Glomerular visceral epithelial cell (primary cell): Measurements from ENCODE around the gene CFAP65.

Experiments used
- DNase-seq: peaks from one replicate; pipeline ENCODE4 v3.0.0-alpha.2; 2016; ENCODE audit errors: extremely low spot score

Gene CFAP65

DNA sequence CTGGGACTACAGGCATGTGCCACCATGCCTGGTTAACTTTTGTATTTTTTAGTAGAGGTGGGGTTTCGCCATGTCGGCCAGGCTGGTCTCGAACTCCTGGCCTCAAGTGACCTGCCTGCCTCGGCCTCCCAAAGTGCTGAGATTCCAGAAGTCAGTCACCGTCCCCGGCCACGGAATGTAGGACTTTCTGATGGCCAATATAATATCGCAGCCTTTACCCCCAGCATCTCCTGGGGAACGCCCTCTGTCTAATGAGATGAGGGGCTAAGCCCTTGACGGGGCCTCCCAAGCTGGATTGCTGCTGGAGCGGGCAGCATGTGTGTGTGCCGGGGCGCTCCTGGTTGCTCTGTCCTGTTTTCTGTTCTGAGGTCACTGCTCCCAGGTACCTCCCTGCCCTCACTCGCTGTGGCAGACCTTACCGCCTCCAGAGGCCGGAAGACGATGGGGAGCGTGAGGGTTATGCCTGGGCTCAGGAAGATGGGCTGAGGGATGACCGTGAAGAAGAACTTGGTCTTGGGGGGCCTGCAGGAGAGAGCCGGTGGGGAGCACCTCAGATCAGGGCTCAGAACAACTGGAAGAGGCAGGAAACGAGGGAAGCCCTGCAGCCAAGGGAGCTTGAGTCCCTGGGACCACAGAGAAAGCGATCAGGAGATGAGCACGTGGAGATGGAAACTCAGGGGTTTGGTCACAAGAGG is 9.1 kb downstream of the CFAP65 start:
- no peak for DNase-seq

DNA sequence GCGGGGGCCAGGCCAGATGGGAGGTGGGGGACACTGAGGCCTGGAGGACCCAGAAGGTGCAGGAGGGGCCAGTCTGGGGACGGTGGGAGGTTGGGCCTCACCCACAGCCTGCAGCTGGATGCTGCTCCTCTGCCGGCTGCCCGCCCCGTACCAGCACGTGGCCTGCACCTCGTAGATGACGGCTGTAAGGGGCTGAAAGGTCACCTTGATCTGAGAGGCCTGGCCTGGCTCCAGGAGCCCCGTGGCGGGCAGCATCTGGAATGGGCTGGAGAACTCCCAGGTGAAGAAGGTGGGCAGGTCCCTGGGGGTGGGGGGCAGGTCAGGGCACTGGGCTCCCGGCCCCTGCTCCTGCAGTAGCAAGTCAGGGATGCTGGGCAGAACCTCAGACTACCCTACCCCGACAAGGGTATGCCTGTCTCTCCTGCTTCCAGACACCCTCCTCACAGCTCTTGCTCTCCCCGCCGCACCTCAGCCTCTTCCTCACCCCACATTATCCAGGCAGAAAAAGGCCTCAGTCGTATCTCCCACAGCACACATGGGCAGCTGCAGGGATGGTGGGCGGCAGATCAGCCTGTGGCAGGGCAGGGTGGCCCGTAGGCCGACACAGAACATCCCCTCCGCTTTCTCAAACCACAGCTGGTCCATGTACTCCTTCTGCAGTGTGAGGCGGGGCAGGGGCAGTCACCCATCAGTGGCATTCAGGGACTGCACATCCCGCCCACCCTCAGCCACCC is 10.1 kb downstream of the CFAP65 start:
- DNase-seq: no peak

DNA sequence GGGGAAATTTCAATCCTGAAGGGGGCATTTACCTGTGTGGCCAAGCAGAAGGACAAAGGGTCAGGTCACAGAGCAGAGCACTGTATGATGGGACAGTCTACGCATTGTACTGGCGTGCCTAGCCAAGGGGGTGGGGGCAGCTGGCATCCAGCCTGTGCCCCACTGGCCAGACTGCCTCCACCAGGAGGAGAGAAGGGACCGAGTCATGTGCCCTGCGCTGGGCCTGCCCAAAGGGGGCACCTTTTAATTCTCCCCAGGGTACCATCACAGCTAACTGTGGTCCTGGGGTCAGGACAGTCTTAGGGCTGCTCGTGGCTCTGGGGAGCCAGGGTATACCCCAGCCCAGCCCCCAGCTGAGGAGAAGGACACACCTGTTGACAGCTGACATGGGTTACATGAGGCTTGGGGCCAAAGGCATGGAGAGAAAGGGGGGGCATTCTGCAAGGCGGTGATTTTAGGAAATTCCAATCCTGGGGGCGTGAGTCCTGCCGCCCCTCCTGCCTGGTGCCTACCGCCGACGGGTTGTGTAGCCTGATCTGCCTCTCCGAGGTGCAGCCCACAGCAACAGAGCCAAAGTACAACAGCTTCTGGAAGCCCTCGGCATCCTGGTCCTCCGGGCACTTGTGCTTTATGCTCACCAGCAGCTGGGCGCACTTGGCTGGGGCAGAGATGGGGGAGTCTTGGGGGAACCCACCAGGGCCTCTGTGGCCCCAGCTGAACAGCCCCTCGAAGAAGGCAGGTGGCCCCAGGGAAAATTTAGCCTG is 11.0 kb downstream of the CFAP65 start:
- DNase-seq: no peak

DNA sequence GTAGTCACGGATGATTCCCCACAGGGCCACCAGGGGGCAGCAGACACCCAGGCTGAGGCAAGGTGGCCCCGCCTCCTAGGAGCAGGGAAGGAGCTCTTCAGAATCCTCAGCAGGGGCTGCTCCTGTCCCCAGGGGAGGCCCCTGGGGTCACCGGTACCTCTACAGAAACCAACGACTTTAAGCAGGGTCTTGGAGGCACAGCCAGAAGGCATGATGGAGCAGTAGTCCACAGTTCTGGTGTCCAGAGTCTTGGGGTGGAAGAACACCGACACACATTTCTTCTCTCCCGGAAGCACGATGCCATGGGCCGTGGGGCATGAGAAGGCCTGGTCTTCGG is 11.5 kb downstream of the CFAP65 start:
- DNase-seq: peak; percentile 78

DNA sequence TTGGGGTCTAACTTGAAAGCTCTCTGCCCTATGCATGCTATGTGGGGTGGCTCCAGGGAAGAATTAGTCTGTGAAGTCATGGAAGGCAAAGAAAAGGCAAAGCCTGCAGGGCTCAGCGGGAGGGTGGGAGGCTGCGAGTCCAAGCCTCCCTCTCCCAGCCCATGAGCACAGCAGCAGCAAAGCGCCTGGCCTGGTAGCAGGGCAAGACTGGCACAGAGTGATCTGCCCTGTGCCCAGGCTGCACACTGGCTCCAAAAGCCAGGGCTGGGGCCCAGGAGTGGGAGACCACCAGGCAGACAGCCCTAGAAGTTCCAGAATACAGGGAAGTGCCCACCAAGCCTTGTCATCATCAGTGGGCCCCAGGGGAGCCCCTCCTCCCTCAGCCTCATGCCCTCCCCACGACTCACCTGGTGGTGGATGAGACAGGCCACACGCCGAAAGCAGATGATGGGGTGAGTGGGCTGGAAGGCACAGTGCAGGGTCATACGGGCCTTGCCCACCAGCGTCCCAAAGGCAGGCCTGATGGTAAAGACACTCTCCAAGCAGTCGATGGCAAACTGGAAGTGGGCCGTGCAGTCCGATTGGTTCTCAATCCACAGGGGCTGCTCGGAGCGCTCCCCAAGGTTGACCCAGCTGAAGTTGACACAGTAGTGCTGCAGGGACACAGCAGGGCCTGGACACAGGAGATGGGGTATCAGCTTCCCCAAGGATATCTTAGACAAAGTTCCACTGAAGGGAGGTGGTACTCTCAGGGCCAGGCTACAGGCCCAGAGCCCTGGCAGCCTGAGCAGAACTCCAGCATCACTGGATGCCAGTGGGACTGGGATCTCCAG is 12.1 kb downstream of the CFAP65 start:
- DNase-seq: no peak

DNA sequence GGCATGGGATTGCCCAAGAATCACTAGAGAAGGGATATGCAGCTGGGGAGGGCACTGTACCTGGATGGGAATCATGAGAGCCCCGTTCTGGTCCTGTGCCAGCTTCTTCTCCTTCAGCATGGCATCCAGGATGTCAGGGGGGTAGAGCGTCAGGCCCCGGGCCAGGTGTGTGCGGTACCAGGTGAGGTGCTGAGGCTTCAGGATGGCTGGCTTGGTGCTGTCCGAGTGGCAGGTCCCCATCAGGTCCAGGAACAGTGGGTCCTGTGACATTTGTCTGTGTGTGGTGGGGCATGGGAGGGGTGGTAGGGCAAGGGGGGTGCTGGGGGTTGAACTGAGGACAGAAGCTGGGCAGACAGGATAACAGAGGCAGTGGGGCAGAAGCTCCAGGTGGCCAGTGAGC is 13.2 kb downstream of the CFAP65 start:
- DNase-seq: no peak

DNA sequence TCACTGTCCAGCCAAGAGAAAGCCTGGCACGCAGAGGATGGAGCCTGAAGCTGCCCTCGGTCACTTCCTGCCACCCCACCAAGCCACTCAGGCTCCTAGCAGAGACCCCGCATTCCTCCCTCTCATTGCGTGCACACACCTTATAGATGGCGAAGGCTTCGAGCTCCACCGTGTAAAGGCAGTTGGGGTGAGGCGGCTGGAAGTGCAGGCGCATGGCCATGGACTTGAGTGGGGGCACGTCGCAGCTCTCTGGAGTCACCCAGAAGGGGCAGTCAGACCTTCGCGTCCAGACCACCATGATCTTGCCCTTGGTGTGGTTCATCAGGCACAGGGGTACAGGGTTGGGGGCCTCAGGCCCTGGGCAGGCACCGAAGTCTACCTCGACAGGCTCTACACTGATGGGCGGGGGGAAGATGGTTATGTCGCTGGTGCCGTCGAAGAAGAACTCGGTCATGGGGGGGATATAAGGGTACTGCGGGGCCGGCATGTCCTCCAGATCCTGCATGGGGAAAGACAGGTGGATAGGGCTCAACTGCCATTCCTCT is 13.7 kb downstream of the CFAP65 start:
- no peak for DNase-seq

DNA sequence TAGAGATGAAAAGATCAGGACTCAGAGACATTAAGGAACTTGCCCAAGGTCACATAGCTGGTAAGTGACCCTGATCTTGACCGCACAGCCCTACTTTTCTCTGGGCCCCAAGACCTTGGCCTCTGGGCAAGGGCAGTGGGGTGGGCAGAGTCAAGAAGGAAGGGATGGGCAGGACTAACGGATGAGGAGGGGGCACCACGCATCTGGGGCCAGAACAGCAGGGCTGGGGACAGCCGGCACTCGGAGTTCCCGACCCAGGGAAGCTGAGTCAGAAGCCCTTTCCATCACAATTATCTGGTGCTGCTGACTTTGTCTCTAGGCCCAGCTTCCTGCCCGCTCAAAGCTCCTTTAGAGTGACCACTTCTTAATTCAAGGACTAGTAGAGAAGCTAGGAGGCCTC is 14.4 kb downstream of the CFAP65 start:
- no peak for DNase-seq

DNA sequence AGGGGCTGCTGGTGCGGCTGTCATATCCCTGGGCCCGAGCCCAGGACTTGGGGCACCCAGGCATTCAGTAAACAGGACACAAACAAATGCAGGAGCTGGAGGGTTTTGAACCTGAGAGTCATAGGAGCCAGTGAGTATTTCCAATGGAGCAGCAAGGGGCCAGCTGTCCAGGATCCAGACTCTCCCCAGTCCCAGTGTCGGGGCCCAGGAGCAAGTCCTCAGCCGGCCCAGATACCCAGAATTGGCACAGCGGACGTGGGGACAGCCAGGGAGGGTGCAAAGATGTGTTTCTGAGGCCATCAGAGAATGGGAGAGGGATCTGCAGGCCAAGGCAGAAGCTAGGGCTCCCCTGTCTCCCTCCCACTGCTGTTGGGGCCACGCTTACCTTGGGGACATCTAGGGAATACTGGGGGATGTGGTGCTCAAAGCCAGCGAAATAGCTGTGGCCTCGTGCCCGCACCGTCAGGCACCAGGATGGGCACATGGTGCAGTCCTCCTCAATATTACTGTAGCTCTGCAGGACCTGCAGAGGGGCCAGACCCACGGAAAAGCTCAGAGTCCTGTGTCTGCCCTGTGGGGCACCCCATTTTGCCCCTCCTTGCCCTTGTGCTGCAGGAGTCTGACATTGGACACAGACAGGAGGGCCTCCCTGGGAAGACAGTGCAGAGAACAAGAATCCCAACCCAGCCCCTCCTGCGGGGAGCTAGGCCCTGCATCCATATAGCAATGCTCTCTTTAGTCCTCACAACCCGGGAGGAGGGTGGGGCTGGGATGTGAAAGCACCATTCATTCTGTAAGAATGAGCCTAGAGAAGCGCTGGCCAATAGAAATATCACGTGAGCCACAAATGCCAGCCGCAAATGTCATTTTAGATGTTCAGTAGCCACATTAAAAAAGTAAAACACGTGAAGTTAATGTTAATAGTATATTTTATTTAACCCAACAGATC is 15.4 kb downstream of the CFAP65 start:
- DNase-seq: no peak

DNA sequence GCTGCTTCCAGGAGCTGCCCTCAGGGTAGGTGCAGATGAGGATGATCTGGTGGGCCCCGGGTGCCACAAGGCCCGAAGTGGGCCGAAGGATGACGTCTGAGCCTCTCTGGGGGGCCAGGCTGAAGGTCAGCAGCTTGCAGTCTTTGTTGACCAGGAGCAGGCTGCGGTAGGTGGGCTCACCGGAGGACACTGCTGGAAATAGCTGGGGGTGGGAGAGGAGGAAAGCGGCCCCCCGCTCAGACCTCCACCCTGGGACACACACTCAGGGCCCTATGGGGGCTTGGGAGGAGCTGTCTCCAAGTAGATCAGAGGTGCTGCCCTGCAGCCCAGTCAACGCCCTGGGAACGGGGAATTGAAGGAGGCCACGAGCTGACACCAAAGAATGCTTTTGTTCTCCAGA is 17.3 kb downstream of the CFAP65 start:
- no peak for DNase-seq

DNA sequence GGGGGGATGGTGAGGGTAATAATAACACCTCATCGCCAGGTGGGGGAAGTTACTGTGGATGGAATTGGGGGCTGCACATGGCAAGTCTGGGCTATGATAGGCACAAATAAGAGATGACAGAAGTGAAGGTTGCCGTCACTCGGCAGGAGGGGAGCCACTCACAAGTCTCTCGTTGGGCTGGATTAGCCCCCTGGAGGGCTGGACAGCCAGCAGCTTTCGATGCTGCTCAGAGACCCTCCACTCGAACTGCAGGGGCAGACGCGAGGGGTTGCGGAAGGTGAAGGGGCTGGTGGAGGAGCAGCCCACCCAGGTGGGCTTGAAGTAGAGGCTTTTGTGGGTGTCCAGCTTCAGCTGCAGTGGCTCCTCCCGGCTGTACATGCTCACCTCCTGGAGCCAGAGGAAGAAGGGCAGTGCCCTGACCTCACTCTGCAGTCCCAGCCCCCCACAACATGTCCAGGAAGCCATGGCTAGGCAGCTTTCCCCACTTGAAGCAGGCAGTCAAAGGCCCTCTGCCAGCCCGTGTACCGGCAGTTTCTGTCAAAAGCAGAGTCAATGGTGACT is 18.2 kb downstream of the CFAP65 start:
- no peak for DNase-seq

DNA sequence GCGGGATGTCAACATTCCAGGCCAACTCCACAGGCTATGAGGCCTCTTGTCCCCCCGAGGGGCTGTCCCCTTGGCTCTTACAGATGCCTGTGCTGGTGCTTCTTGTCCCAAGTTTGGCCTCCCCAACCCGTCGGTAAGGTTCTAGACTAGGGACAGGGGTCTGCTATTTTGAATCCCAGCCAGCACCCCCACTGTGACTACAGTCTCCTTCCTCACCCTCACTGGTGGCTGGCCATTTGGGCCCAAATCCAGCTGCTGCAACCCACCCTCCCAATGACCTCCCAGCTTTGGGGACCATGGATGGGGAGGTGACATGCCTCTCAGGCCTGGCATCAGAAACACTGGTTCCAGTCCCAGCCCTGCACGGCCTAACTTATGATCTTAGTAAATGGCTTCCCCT is 18.7 kb downstream of the CFAP65 start:
- no peak for DNase-seq

DNA sequence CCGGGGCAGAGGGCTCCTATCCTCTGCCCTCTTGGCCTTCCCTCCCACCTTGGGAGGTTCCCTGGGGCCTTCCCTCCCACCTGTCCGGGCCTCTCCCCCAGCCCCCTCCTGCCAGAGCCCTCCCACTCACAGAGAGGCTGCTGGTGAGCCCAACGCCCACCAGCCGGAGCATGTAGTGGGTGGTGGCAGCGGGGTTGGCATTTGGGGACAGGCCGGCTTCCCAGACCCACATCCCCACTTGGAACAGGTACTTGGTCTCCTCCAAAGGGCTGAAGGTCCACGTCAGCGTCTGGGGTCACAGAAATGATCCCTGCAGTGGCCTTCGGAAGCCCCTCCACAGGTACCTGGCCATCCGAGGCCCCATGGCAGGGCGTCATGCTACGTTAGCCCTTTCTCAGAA is 19.3 kb downstream of the CFAP65 start:
- no peak for DNase-seq

DNA sequence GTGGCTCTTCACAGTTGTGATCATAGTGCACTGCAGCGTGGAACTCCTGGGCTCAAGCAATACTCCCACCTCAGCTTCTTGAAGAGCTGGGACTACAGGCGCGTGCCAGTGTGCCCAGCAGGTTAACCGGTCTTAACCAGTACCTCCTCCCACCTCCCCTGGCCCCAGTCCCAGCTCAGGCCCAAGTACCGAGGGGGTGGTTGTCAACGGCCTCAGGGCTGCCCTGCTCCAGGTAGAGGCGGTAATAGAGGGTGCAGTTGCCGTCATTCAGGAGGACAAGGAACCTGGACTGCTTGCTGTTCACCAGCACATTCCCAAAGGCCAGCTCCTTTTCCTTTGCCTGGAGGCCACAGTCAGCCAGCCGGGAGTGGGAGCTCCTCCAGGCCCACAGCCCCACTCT is 19.7 kb downstream of the CFAP65 start:
- DNase-seq: no peak

DNA sequence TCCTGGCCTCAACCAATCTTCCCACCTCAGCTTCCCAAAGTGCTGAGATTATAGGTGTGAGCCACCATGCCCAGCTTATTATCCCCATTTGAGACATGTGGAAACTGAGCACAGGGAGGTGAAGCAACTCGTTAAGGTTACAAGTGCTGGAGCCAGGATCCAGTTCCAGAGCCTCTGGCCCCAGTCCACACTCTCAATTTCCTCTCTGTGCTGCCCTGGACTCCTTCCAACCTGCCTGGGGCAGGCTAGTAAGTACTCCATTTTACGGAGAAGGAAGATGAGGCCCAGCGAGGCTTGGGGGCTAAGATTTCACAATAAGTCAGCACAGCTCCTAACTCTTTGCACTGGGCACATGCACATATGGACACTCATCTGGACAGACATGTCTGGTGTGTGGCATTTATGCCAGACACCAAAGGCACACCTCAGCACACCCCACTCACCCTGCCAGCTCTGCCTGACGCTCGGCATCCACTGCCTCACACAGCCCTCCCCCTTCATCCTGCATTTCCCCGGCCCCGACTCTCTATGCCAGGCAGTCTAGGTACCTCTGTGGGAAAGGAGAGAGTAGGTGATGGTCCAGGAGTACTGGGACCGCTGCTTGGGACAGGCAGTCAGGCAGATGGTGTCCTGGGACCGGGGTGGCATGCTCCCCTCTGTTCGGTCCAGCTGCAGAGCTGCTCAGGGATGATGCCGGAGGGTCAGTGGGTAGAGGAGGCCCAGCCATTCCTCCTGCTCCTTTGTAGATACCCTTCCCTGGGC is 20.5 kb downstream of the CFAP65 start:
- DNase-seq: no peak

DNA sequence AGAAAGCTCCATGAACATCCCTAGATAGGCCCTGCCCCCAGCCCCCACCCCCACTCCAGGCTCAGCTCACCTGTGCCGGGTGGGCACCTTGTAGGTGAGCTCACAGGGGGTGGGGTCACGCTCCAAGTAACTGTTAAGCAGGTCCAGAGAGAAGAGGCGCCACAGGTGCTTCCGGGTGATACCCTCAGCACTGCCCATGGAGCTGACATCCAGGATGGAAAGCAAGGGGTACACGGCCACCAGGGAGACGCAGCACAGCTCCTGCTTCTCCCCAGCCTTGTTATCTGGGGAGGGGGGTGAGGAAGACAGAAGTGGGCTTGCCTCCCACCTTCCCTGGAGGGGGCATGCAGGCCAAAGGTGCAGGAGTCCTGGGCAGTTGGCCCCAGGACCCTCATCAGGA is 21.9 kb downstream of the CFAP65 start:
- DNase-seq: no peak

DNA sequence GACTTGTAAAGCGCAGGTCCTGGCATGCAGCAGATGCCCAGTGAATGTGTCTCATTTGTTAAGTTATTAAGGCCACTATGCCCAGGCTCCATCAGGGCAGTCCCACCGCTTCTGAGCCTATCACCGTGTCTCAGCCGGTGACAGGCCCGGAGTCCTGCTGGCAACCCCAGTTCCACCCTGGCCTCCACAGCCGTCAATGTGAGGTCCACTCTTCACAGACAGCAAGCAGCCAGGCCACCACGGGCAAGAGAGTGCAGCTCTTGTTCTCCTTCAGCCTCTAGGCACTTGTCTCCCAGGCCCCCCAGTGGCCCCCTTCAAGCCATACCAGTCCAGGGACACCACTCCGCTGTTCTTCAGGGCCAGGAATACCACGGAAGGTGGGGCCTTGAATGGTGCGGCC is 22.6 kb downstream of the CFAP65 start:
- DNase-seq: no peak

DNA sequence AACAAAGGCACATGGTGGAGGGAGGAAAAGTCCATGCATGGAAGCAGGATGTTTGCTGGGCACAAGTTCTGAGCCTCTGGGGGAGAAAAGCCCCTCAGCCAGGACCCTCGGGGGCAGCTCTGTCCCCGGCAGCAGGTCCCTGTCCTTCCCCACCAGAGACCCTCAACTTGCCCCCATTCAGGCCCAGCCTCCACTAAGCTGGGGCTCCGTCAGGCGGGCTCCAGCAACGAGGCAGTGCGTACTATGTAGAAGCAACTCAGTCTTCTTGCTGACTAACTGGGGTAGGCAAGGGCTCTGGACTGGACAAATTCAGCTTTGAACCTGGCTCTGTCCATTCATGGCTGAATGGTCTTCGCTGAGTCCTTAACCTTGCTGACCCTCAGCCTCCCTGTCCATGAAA is 23.0 kb downstream of the CFAP65 start:
- DNase-seq: no peak

DNA sequence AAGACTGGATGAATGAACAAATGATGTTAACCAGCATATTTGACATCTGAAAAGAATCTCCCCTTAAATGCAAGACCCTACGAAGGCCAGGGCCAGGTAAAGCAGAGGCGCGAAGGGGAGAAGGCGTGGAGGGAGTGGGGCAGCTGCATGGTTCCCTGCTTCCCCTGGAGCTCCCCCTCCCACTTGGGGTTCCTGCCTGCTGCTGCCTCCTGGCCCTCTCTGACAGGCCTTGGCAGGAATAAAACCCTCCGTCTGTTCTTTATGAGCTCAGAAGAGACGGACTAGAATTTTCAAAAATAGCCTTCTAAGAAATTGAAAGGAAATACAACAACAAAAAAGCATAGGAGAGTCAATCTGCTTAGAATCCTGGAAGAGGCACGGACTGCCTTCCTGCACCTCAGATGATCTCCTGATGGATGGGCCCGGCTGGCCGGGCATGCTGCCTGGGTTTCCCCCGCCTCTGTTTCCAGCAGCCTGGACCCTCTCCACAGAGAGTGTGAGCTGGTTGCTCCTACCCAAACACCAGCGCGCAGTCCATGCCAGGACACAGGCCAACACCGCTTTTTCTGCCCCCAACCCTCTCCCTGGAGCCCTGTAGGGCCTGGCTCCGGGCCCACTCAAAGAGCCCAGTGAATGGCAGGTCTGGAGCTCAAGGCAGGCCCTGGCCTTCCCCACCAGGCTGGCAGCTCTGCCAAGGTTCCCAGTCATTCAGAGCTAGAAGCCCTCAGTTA is 23.9 kb downstream of the CFAP65 start:
- DNase-seq: no peak
